ENCODE measurements around the gene IGLL5.

IGLL5 gene

GRCh38 chr22:22914726-22915669 lies 27.4 kb downstream of the IGLL5 start:
- H3K9me3 ChIP-seq (ENCODE audit: control insufficient read depth, low read length) = no peaks in the 10 kb centered on the region
- no peaks in the 10 kb centered on the region for H3K4me1 ChIP-seq (ENCODE audit: control insufficient read depth, insufficient read depth, low read length)
- DNase-seq (ENCODE audit: low read depth) = no peak
- no peak overlapping the region for H3K4me3 ChIP-seq (ENCODE audit: low read length)
- H3K36me3 ChIP-seq (ENCODE audit: control insufficient read depth, insufficient read depth, low read length, severe bottlenecking) = no peaks in the 10 kb centered on the region
- H3K27me3 ChIP-seq (replicated peaks; ENCODE audit: control insufficient read depth, insufficient read depth, low read length) = peaks cover 29% of the 10 kb centered on the region
- H3K9ac ChIP-seq (ENCODE audit: low read length) = no peak overlapping the region

GRCh38 chr22:22915670-22916035 lies 28.0 kb downstream of the IGLL5 start:
- Histone ChIP-seq H3K4me3 (ENCODE audit: low read length) (no peak overlapping the region), H3K9ac (ENCODE audit: low read length) (no peak overlapping the region), H3K4me1 (ENCODE audit: control insufficient read depth, insufficient read depth, low read length) (no peaks in the 10 kb centered on the region), H3K36me3 (ENCODE audit: control insufficient read depth, insufficient read depth, low read length, severe bottlenecking) (no peaks in the 10 kb centered on the region), H3K9me3 (ENCODE audit: control insufficient read depth, low read length) (no peaks in the 10 kb centered on the region), H3K27me3 (replicated peaks; ENCODE audit: control insufficient read depth, insufficient read depth, low read length) (peaks cover 30% of the 10 kb centered on the region)
- DNase-seq (ENCODE audit: low read depth) = no peak

GRCh38 chr22:22916215-22916951 lies 28.8 kb downstream of the IGLL5 start:
- Histone ChIP-seq H3K4me1 (ENCODE audit: control insufficient read depth, insufficient read depth, low read length) (no peaks in the 10 kb centered on the region), H3K4me3 (ENCODE audit: low read length) (no peak overlapping the region), H3K9me3 (ENCODE audit: control insufficient read depth, low read length) (no peaks in the 10 kb centered on the region), H3K36me3 (ENCODE audit: control insufficient read depth, insufficient read depth, low read length, severe bottlenecking) (no peaks in the 10 kb centered on the region), H3K9ac (ENCODE audit: low read length) (no peak overlapping the region), H3K27me3 (replicated peaks; ENCODE audit: control insufficient read depth, insufficient read depth, low read length) (peaks cover 31% of the 10 kb centered on the region)
- no peak for DNase-seq (ENCODE audit: low read depth)

- H3K9ac ChIP-seq (ENCODE audit: low read length) = no peak overlapping the region
- no peaks in the 10 kb centered on the region for H3K36me3 ChIP-seq (ENCODE audit: control insufficient read depth, insufficient read depth, low read length, severe bottlenecking)
- no peaks in the 10 kb centered on the region for H3K9me3 ChIP-seq (ENCODE audit: control insufficient read depth, low read length)
- DNase-seq (ENCODE audit: low read depth) = no peak
- H3K27me3 ChIP-seq (replicated peaks; ENCODE audit: control insufficient read depth, insufficient read depth, low read length) = peaks cover 36% of the 10 kb centered on the region
- no peak overlapping the region for H3K4me3 ChIP-seq (ENCODE audit: low read length)
- H3K4me1 ChIP-seq (ENCODE audit: control insufficient read depth, insufficient read depth, low read length) = no peaks in the 10 kb centered on the region
Observed at GRCh38 chr22:22916952-22917290, 29.3 kb downstream of the IGLL5 start.

- H3K27me3 ChIP-seq (replicated peaks; ENCODE audit: control insufficient read depth, insufficient read depth, low read length) = peaks cover 39% of the 10 kb centered on the region
- no peaks in the 10 kb centered on the region for H3K36me3 ChIP-seq (ENCODE audit: control insufficient read depth, insufficient read depth, low read length, severe bottlenecking)
- DNase-seq (ENCODE audit: low read depth) = no peak
- no peak overlapping the region for H3K4me3 ChIP-seq (ENCODE audit: low read length)
- no peak overlapping the region for H3K9ac ChIP-seq (ENCODE audit: low read length)
- H3K4me1 ChIP-seq (ENCODE audit: control insufficient read depth, insufficient read depth, low read length) = no peaks in the 10 kb centered on the region
- no peaks in the 10 kb centered on the region for H3K9me3 ChIP-seq (ENCODE audit: control insufficient read depth, low read length)
Observed at GRCh38 chr22:22917377-22917776, 29.8 kb downstream of the IGLL5 start.

- Histone ChIP-seq H3K27me3 (replicated peaks; ENCODE audit: control insufficient read depth, insufficient read depth, low read length) (peaks cover 39% of the 10 kb centered on the region), H3K4me3 (ENCODE audit: low read length) (no peak overlapping the region), H3K9ac (ENCODE audit: low read length) (no peak overlapping the region), H3K4me1 (ENCODE audit: control insufficient read depth, insufficient read depth, low read length) (no peaks in the 10 kb centered on the region), H3K36me3 (ENCODE audit: control insufficient read depth, insufficient read depth, low read length, severe bottlenecking) (no peaks in the 10 kb centered on the region), H3K9me3 (ENCODE audit: control insufficient read depth, low read length) (no peaks in the 10 kb centered on the region)
- no peak for DNase-seq (ENCODE audit: low read depth)
Observed at GRCh38 chr22:22918297-22918965, 30.8 kb downstream of the IGLL5 start.

GRCh38 chr22:22919041-22919440 lies 31.4 kb downstream of the IGLL5 start:
- no peaks in the 10 kb centered on the region for H3K4me1 ChIP-seq (ENCODE audit: control insufficient read depth, insufficient read depth, low read length)
- no peak overlapping the region for H3K9ac ChIP-seq (ENCODE audit: low read length)
- no peaks in the 10 kb centered on the region for H3K9me3 ChIP-seq (ENCODE audit: control insufficient read depth, low read length)
- H3K27me3 ChIP-seq (replicated peaks; ENCODE audit: control insufficient read depth, insufficient read depth, low read length) = peaks cover 36% of the 10 kb centered on the region
- no peak overlapping the region for H3K4me3 ChIP-seq (ENCODE audit: low read length)
- no peaks in the 10 kb centered on the region for H3K36me3 ChIP-seq (ENCODE audit: control insufficient read depth, insufficient read depth, low read length, severe bottlenecking)
- DNase-seq (ENCODE audit: low read depth) = no peak

- H3K4me3 ChIP-seq (ENCODE audit: low read length) = no peak overlapping the region
- no peaks in the 10 kb centered on the region for H3K4me1 ChIP-seq (ENCODE audit: control insufficient read depth, insufficient read depth, low read length)
- no peak for DNase-seq (ENCODE audit: low read depth)
- no peak overlapping the region for H3K9ac ChIP-seq (ENCODE audit: low read length)
- H3K27me3 ChIP-seq (replicated peaks; ENCODE audit: control insufficient read depth, insufficient read depth, low read length) = peaks cover 36% of the 10 kb centered on the region
- H3K9me3 ChIP-seq (ENCODE audit: control insufficient read depth, low read length) = no peaks in the 10 kb centered on the region
- no peaks in the 10 kb centered on the region for H3K36me3 ChIP-seq (ENCODE audit: control insufficient read depth, insufficient read depth, low read length, severe bottlenecking)
Observed at GRCh38 chr22:22920104-22920654, 32.6 kb downstream of the IGLL5 start.

- no peak overlapping the region for H3K9ac ChIP-seq (ENCODE audit: low read length)
- H3K27me3 ChIP-seq (replicated peaks; ENCODE audit: control insufficient read depth, insufficient read depth, low read length) = peaks cover 39% of the 10 kb centered on the region
- no peaks in the 10 kb centered on the region for H3K4me1 ChIP-seq (ENCODE audit: control insufficient read depth, insufficient read depth, low read length)
Observed at GRCh38 chr22:22920910-22921550, 33.4 kb downstream of the IGLL5 start.

GRCh38 chr22:22921575-22921974 lies 34.0 kb downstream of the IGLL5 start:
- no peaks in the 10 kb centered on the region for H3K4me1 ChIP-seq (ENCODE audit: control insufficient read depth, insufficient read depth, low read length)
- no peak overlapping the region for H3K4me3 ChIP-seq (ENCODE audit: low read length)
- no peaks in the 10 kb centered on the region for H3K9me3 ChIP-seq (ENCODE audit: control insufficient read depth, low read length)
- H3K9ac ChIP-seq (ENCODE audit: low read length) = no peak overlapping the region
- DNase-seq (ENCODE audit: low read depth) = no peak
- H3K27me3 ChIP-seq (replicated peaks; ENCODE audit: control insufficient read depth, insufficient read depth, low read length) = peaks cover 39% of the 10 kb centered on the region
- H3K36me3 ChIP-seq (ENCODE audit: control insufficient read depth, insufficient read depth, low read length, severe bottlenecking) = no peaks in the 10 kb centered on the region

More at GRCh38 chr22:22920910-22921550, 33.4 kb downstream of the IGLL5 start:
- no peaks in the 10 kb centered on the region for H3K9me3 ChIP-seq (ENCODE audit: control insufficient read depth, low read length)
- H3K36me3 ChIP-seq (ENCODE audit: control insufficient read depth, insufficient read depth, low read length, severe bottlenecking) = no peaks in the 10 kb centered on the region
- no peak overlapping the region for H3K4me3 ChIP-seq (ENCODE audit: low read length)
- DNase-seq (ENCODE audit: low read depth) = no peak
